Measurements from ENCODE around the gene WWOX.

The WWOX gene

DNA sequence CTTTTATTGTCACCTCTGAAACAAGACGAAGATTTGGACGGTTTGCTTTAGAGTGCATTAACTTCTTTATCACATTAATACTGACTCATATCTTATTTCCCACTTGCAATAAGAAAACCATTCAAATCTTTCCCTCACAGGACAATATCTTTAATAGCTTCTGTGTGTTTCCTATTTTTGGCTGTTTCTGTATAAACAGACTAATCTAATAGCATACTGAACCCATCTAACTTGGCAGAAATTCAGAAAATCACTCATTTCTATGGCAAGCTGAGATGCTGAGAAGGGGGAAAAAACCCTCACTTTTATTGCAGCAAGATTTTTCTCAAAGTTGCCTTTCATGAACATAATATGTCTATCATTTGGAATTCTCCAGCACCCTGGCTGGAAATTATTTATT lies 524.9 kb downstream of the WWOX start:
- TF ChIP-seq ZNF274 (IDR thresholded peaks at IDR 0.05; ENCODE audit: low read depth, low read length), result no peak
- TF ChIP-seq SUZ12 (IDR thresholded peaks at IDR 0.05; ENCODE audit: extremely low read depth, insufficient read depth, insufficient read length), result no peak
- no peak for TF ChIP-seq YY1 (IDR thresholded peaks at IDR 0.05; ENCODE audit: insufficient read depth, insufficient read length)

DNA sequence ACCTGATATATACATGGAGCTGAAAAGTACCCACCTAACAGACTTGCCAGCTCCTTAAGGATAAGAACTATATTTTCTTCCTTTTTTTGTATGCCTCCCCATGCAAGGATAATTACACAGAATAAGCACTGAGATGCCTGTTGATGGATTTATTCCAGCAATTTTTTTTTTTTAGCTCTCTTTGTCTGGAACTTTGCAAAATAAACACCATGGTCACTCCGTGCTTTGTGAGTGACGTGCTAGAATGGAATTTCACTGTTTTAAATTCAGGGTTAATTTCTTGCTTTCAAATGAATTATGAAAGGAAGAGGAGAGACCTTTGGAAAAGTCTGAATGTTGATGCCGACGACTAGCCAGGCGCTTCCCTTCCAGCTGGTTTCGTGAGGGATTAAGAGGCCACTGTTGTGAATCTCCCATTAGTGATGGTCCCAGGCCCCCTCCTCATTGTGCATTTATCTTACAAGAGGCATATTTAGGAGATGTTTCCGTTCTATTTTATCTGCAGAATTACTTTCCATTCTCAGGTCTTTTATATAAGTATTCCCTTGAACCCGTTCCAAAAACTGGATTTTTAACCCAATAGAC lies 529.1 kb downstream of the WWOX start:
- no peak for DNase-seq (ENCODE audit: low read depth, low spot score)
- no peaks in the 10 kb centered on the region for H3K36me3 ChIP-seq (ENCODE audit: insufficient read depth, insufficient read length, low read length)
- H3K9me3 ChIP-seq (ENCODE audit: insufficient read depth, low read length), result peaks cover 20% of the 10 kb centered on the region
- no peak overlapping the region for H3K9ac ChIP-seq (ENCODE audit: insufficient read length, low read depth)
- H3K4me1 ChIP-seq (ENCODE audit: insufficient read depth, insufficient read length), result no peaks in the 10 kb centered on the region
- no peak for TF ChIP-seq ZNF274 (IDR thresholded peaks at IDR 0.05; ENCODE audit: low read depth, low read length)
- TF ChIP-seq SUZ12 (IDR thresholded peaks at IDR 0.05; ENCODE audit: extremely low read depth, insufficient read depth, insufficient read length), result no peak
- no peak for TF ChIP-seq YY1 (IDR thresholded peaks at IDR 0.05; ENCODE audit: insufficient read depth, insufficient read length)
- H3K4me3 ChIP-seq (ENCODE audit: insufficient read length, low read depth), result no peak overlapping the region
- no peaks in the 10 kb centered on the region for H3K27me3 ChIP-seq (ENCODE audit: insufficient read depth, insufficient read length)

More for the DNA sequence above, 524.9 kb downstream of the WWOX start:
- Histone ChIP-seq H3K9me3 (ENCODE audit: insufficient read depth, low read length) (peaks cover 12% of the 10 kb centered on the region; the same call in 1 of the 2 replicates), H3K4me1 (ENCODE audit: insufficient read depth, insufficient read length) (no peaks in the 10 kb centered on the region), H3K9ac (ENCODE audit: insufficient read length, low read depth) (no peak overlapping the region), H3K36me3 (ENCODE audit: insufficient read depth, insufficient read length, low read length) (no peaks in the 10 kb centered on the region), H3K4me3 (ENCODE audit: insufficient read length, low read depth) (no peak overlapping the region), H3K27me3 (ENCODE audit: insufficient read depth, insufficient read length) (no peaks in the 10 kb centered on the region)
- DNase-seq (ENCODE audit: low read depth, low spot score), result no peak

DNA sequence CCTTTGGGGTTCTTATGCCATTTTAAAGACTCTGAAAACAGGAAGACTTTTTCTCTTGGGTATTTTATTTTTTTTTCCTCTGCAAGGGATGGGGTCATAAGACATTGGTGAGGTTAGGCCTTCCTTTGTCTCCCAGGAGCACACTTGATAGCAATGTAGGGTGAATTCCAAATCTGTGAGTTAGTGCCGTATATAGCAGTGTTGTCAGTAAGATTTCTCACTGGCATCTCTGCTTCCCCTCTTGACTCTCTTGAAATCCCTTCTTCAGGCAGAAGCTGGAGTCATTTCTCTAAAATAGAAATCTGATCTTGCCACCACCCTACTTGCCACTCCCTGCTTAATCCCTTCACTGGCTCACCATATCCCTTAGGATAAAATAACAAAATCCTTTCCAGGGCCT lies 529.7 kb downstream of the WWOX start:
- DNase-seq (ENCODE audit: low read depth, low spot score), result no peak
- H3K4me1 ChIP-seq (ENCODE audit: insufficient read depth, insufficient read length), result no peaks in the 10 kb centered on the region
- no peaks in the 10 kb centered on the region for H3K27me3 ChIP-seq (ENCODE audit: insufficient read depth, insufficient read length)
- H3K9ac ChIP-seq (ENCODE audit: insufficient read length, low read depth), result no peak overlapping the region
- no peaks in the 10 kb centered on the region for H3K36me3 ChIP-seq (ENCODE audit: insufficient read depth, insufficient read length, low read length)
- no peak overlapping the region for H3K4me3 ChIP-seq (ENCODE audit: insufficient read length, low read depth)
- TF ChIP-seq YY1 (IDR thresholded peaks at IDR 0.05; ENCODE audit: insufficient read depth, insufficient read length) (no peak), SUZ12 (IDR thresholded peaks at IDR 0.05; ENCODE audit: extremely low read depth, insufficient read depth, insufficient read length) (no peak), ZNF274 (IDR thresholded peaks at IDR 0.05; ENCODE audit: low read depth, low read length) (no peak)
- peaks cover 20% of the 10 kb centered on the region for H3K9me3 ChIP-seq (ENCODE audit: insufficient read depth, low read length)

DNA sequence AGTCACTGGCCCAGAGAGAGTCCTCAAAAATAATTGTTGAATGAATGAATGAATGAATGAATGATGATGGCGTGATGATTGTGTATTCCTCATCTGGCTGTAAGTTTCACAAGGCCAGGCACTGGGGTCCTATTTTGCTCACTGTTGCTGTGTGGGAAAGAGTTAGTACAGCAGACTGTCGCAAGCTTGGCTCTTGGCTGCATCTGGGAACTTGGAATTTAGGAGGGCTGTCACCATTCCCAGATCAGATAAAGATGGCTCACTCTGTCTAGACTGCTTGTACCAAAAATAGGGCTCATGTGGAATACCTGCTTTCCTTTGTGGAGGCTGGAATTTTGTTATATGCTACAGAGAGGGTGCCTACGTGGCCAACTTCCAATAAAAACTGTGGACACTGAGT lies 530.6 kb downstream of the WWOX start:
- Histone ChIP-seq H3K27me3 (ENCODE audit: insufficient read depth, insufficient read length) (no peaks in the 10 kb centered on the region), H3K9ac (ENCODE audit: insufficient read length, low read depth) (no peak overlapping the region), H3K9me3 (ENCODE audit: insufficient read depth, low read length) (peaks cover 20% of the 10 kb centered on the region), H3K36me3 (ENCODE audit: insufficient read depth, insufficient read length, low read length) (no peaks in the 10 kb centered on the region), H3K4me1 (ENCODE audit: insufficient read depth, insufficient read length) (no peaks in the 10 kb centered on the region), H3K4me3 (ENCODE audit: insufficient read length, low read depth) (no peak overlapping the region)
- no peak for DNase-seq (ENCODE audit: low read depth, low spot score)
- TF ChIP-seq YY1 (IDR thresholded peaks at IDR 0.05; ENCODE audit: insufficient read depth, insufficient read length) (no peak), SUZ12 (IDR thresholded peaks at IDR 0.05; ENCODE audit: extremely low read depth, insufficient read depth, insufficient read length) (no peak), ZNF274 (IDR thresholded peaks at IDR 0.05; ENCODE audit: low read depth, low read length) (no peak)

DNA sequence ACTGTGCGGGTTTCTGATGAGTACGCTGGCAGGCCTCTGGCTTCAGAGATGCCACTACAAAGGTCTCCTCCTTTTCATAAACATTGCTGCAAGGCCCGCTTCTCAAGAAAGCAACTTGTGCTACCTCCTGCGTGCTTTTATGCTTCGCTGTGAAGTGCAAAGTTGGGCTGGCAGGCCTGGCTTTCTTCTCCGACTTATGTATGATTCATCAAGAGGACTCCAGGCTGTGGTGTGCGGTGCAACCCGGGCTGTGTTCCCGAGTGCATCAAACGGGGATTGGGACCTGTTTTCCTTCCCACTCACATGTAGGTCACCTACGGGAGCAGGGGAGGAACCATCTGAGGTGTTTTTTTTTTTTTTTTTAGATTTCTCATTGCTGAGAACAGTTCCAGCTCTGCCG lies 534.1 kb downstream of the WWOX start:
- TF ChIP-seq YY1 (IDR thresholded peaks at IDR 0.05; ENCODE audit: insufficient read depth, insufficient read length) (no peak), ZNF274 (IDR thresholded peaks at IDR 0.05; ENCODE audit: low read depth, low read length) (no peak), SUZ12 (IDR thresholded peaks at IDR 0.05; ENCODE audit: extremely low read depth, insufficient read depth, insufficient read length) (no peak)
- H3K9me3 ChIP-seq (ENCODE audit: insufficient read depth, low read length), result peaks cover 20% of the 10 kb centered on the region
- H3K27me3 ChIP-seq (ENCODE audit: insufficient read depth, insufficient read length), result no peaks in the 10 kb centered on the region
- H3K36me3 ChIP-seq (ENCODE audit: insufficient read depth, insufficient read length, low read length), result no peaks in the 10 kb centered on the region
- no peak overlapping the region for H3K4me3 ChIP-seq (ENCODE audit: insufficient read length, low read depth)
- H3K9ac ChIP-seq (ENCODE audit: insufficient read length, low read depth), result no peak overlapping the region
- H3K4me1 ChIP-seq (ENCODE audit: insufficient read depth, insufficient read length), result no peaks in the 10 kb centered on the region
- DNase-seq (ENCODE audit: low read depth, low spot score), result no peak

DNA sequence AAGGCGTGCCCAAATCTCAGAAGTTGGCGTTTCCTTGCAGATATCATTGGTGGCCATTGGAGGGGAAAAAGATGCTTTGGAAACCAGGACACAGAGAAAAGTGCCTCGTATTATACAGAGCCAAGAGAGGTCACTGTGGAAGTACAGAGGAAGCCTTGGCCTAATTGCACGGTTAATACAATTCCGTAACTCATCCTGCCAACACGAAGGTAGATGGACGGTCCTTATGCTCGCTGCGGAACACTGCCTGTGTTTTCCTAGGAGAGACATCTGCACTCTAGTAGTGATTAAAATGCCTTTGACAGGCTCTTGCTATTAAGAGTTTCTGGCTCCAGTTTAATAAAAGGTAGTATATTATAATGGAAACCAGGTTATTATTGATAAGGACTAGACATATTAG lies 536.4 kb downstream of the WWOX start:
- H3K4me1 ChIP-seq (ENCODE audit: insufficient read depth, insufficient read length), result no peaks in the 10 kb centered on the region
- H3K36me3 ChIP-seq (ENCODE audit: insufficient read depth, insufficient read length, low read length), result no peaks in the 10 kb centered on the region
- TF ChIP-seq ZNF274 (IDR thresholded peaks at IDR 0.05; ENCODE audit: low read depth, low read length) (no peak), SUZ12 (IDR thresholded peaks at IDR 0.05; ENCODE audit: extremely low read depth, insufficient read depth, insufficient read length) (no peak), YY1 (IDR thresholded peaks at IDR 0.05; ENCODE audit: insufficient read depth, insufficient read length) (no peak)
- H3K27me3 ChIP-seq (ENCODE audit: insufficient read depth, insufficient read length), result no peaks in the 10 kb centered on the region
- no peak overlapping the region for H3K9ac ChIP-seq (ENCODE audit: insufficient read length, low read depth)
- H3K4me3 ChIP-seq (ENCODE audit: insufficient read length, low read depth), result no peak overlapping the region
- peaks cover 4% of the 10 kb centered on the region for H3K9me3 ChIP-seq (ENCODE audit: insufficient read depth, low read length)
- no peak for DNase-seq (ENCODE audit: low read depth, low spot score)

DNA sequence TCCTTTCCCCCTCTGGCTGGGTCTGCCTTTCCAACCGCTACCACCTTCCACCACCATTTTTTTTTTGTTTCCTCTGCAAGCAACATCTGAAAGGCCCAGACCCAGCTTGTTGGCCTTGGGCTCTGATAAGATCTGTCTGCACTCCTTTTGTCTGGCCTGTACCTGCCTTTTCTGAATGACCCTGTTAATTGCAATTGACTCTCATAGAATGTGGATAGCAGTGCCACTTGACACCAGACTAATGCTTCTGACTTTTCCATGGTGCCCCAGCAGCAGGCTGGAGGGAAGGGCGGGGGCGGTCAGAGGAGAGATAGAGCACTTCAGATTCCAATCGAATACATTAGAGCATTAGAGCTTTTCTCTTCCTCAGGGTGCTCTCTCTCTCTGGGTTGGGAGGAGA lies 538.9 kb downstream of the WWOX start:
- no peaks in the 10 kb centered on the region for H3K36me3 ChIP-seq (ENCODE audit: insufficient read depth, insufficient read length, low read length)
- TF ChIP-seq SUZ12 (IDR thresholded peaks at IDR 0.05; ENCODE audit: extremely low read depth, insufficient read depth, insufficient read length) (no peak), YY1 (IDR thresholded peaks at IDR 0.05; ENCODE audit: insufficient read depth, insufficient read length) (no peak), ZNF274 (IDR thresholded peaks at IDR 0.05; ENCODE audit: low read depth, low read length) (no peak)
- no peaks in the 10 kb centered on the region for H3K27me3 ChIP-seq (ENCODE audit: insufficient read depth, insufficient read length)
- H3K9me3 ChIP-seq (ENCODE audit: insufficient read depth, low read length), result no peaks in the 10 kb centered on the region
- no peak for DNase-seq (ENCODE audit: low read depth, low spot score)
- no peak overlapping the region for H3K9ac ChIP-seq (ENCODE audit: insufficient read length, low read depth)
- H3K4me1 ChIP-seq (ENCODE audit: insufficient read depth, insufficient read length), result no peaks in the 10 kb centered on the region
- no peak overlapping the region for H3K4me3 ChIP-seq (ENCODE audit: insufficient read length, low read depth)

Data from NT2/D1 (cell line).